Endothelial cell of umbilical vein (primary cell): ENCODE measurements around the gene CHN2.

Experiments used
- CTCF ChIP-seq, 2 donors: IDR thresholded peaks; 1 replicate in 1 of 2; 2 replicates in 1 of 2; pipeline ENCODE4 v1.5.1; 2011; ENCODE audit warnings: low read length in 2 of 2, mild to moderate bottlenecking in 2 of 2, moderate library complexity in 2 of 2, control low read depth in 1 of 2, inconsistent platforms in 1 of 2, low read depth in 1 of 2; ENCODE audit not compliant: insufficient read depth in 1 of 2; ENCODE audit errors: extremely low read depth in 1 of 2
- EZH2 ChIP-seq: IDR thresholded peaks from 2 replicates; pipeline ENCODE4 v1.6.1; 2012; ENCODE audit warnings: borderline replicate concordance, low read depth, mild to moderate bottlenecking, moderate library complexity, low read length, inconsistent platforms; ENCODE audit not compliant: severe bottlenecking
- MAX ChIP-seq: IDR thresholded peaks from 2 replicates; pipeline ENCODE4 v1.6.1; 2011; ENCODE audit not compliant: insufficient read depth, insufficient read length
- MYC ChIP-seq: IDR thresholded peaks from one replicate; pipeline ENCODE4 v1.6.1; 2011; ENCODE audit warnings: mild to moderate bottlenecking, low read depth, low read length
- POLR2A ChIP-seq: IDR thresholded peaks from 2 replicates; pipeline ENCODE4 v1.6.1; 2012; ENCODE audit warnings: low read depth, mild to moderate bottlenecking, control low read depth, low read length
- POLR2AphosphoS5 ChIP-seq: IDR thresholded peaks from 2 replicates; pipeline ENCODE4 v1.6.1; 2012; ENCODE audit warnings: low read depth, mild to moderate bottlenecking, control low read depth, low read length, moderate library complexity; ENCODE audit not compliant: insufficient read depth

GRCh38 chr7:29158795-29159423, 35.7 kb upstream of the CHN2 start:
- no peak for TF ChIP-seq EZH2
- no peak for TF ChIP-seq CTCF (IDR thresholded peaks at IDR 0.05; ENCODE audit: extremely low read depth in 1 of 2, insufficient read depth in 1 of 2, low read depth in 1 of 2, low read length in 2 of 2)
- no peak for TF ChIP-seq POLR2AphosphoS5
- TF ChIP-seq MAX = no peak
- TF ChIP-seq POLR2A = no peak
- no peak for TF ChIP-seq MYC
